ENCODE results near the gene NAA16.

DNA sequence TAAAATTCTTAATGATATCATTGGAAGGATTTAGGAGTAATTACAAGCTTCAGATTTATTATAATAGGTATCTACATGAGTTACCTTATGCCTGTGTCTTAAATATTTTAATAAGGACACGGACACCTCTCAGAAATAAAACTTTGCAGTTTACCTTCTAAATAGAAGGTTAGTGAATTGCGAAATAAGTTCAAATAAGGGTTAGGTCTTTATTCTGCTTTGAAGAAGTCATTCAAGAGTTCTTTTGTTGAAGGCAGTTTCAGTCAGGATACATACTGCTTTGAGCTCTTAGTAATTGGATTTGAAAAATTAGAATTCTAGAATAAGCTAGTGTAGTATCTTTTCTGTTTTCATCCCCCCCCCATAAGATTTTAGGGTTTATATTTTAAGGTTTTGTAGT lies 53.0 kb downstream of the NAA16 start:
- TF ChIP-seq POLR2A (IDR thresholded peaks at IDR 0.05): no peak
- TF ChIP-seq, protein P1, sequence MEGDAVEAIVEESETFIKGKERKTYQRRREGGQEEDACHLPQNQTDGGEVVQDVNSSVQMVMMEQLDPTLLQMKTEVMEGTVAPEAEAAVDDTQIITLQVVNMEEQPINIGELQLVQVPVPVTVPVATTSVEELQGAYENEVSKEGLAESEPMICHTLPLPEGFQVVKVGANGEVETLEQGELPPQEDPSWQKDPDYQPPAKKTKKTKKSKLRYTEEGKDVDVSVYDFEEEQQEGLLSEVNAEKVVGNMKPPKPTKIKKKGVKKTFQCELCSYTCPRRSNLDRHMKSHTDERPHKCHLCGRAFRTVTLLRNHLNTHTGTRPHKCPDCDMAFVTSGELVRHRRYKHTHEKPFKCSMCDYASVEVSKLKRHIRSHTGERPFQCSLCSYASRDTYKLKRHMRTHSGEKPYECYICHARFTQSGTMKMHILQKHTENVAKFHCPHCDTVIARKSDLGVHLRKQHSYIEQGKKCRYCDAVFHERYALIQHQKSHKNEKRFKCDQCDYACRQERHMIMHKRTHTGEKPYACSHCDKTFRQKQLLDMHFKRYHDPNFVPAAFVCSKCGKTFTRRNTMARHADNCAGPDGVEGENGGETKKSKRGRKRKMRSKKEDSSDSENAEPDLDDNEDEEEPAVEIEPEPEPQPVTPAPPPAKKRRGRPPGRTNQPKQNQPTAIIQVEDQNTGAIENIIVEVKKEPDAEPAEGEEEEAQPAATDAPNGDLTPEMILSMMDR (IDR thresholded peaks at IDR 0.05): no peak

Data from uterus (tissue), 2 donors.